GDM1 (cell line): ENCODE data around the gene DRC7.
"Not testable (repeated sequence)": the region's sequence is repeated elsewhere in the genome, so short reads cannot be mapped to it uniquely, and the experiment has no call there.

Experiments used
- DNase-seq: peaks from one replicate; lab custom pipeline; 2025; lab: John Stamatoyannopoulos, UW

Gene DRC7

DNA sequence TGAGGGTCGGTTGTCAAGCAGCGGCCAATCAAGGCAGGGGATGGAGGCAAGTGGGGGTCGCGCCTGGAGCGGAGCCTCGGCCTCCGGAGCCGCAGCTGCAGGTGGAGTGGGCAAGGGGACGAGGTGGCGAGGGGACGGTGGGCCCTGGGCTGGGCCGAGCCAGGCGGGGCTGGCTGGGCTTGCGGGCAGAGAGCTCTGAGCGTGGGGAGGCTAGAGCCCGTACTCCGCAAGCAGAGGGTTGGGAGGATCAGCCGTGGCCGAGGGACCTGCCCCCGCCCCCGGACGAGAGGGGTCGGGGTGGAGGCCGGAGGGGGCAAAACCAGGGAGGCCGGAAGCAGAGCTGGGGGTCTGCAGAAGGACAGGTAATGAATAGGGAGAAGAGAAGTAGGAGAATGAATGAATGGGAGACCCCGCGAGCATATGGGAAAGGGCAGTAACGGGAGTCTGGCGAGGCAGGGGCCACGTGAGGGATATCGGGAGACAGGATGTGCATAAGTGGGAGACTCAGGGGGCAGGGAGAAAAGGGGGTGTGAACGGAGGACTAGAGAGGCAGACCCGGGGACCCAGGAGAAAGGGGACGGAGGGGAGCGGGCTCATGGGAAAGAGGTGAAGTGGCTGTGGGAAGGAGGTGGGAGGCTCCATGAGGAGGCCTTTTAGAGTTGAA is 41.3 kb downstream of the DRC7 start, which contains the start of gene KATNB1:
KATNB1 (plus strand) TSS at position 16 of the 664 bp plus-strand sequence. CDS start 1,474 bp downstream, outside the sequence.
- DNase-seq, result no peak

- no peak for DNase-seq
These were observed 42.1 kb downstream of the DRC7 start for GRCh38 chr16:57736419-57737351.

DNA sequence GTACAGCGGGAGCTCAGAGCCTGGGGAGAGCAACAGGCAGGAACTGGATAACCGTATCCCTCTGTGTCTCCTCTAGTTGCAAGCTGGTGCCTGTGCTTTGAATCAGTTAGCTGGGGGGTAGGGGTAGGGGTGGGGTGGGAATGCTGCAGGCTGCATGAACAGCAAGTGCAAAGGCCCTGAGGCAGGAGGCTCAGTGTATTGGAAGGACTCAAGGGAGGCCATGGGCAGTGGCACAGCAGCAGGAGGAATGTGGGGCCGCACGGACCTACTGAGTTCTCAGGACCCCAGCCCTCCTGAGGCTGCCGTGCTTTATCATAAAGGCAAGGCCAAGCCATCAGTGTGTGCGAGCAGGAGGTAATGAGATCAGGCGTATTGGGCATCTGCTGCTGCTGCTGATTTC is 44.2 kb downstream of the DRC7 start:
- no peak for DNase-seq

GRCh38 chr16:57739756-57740422 is 45.3 kb downstream of the DRC7 start:
- DNase-seq, result no peak

GRCh38 chr16:57740423-57741071 is 45.9 kb downstream of the DRC7 start:
- no peak for DNase-seq

GRCh38 chr16:57741660-57742191 is 47.1 kb downstream of the DRC7 start:
- DNase-seq, result no peak

GRCh38 chr16:57742543-57742942 is 47.9 kb downstream of the DRC7 start:
- no peak for DNase-seq

- no peak for DNase-seq
These were observed 48.9 kb downstream of the DRC7 start for GRCh38 chr16:57743458-57743857.

GRCh38 chr16:57743886-57744641 is 49.5 kb downstream of the DRC7 start:
- DNase-seq, result no peak

- no peak for DNase-seq
These were observed 50.0 kb downstream of the DRC7 start for GRCh38 chr16:57744642-57744903.

DNA sequence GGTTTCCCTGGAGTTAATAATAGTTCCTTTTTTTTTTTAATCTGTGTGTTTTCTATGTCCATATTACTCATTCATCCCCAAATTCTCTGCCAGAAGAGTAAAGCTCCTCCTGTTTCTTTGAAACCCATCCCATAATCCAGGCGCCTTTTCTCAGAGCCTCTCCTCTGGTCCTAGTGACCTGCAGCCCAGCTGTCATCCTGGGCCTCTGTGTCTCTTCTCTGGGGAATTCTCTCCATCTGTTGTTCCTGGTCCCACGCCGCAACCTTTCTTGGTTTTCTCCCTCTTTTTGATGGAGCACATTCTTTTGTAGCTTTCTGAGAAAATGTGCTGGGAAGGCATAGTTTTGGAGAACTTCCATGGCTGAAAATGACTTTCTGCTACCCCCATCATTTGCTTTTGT is 51.2 kb downstream of the DRC7 start:
- DNase-seq, result no peak

GRCh38 chr16:57746316-57746715 is 51.7 kb downstream of the DRC7 start:
- not testable (repeated sequence) for DNase-seq

GRCh38 chr16:57747091-57747490 is 52.5 kb downstream of the DRC7 start:
- DNase-seq, result no peak

DNA sequence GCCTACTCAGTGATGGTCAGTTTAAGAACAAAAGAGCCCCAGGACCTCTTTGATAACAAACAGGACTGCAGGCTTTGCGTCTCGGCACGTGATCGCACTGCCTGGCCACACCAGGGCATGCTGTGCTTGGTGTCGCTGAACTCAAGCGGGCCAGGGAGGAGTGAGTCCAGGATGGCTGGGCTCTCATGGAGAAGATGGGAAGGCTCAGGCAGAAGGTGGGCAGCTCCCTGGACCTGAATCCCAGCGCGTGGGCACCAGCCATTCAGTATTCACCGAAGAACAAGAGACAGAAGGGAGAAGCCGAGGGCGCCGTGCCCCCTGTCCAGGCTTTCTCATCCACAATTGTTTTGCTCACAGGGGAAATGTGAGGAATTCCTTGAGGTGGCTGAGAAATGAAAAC is 52.9 kb downstream of the DRC7 start:
- no peak for DNase-seq

DNA sequence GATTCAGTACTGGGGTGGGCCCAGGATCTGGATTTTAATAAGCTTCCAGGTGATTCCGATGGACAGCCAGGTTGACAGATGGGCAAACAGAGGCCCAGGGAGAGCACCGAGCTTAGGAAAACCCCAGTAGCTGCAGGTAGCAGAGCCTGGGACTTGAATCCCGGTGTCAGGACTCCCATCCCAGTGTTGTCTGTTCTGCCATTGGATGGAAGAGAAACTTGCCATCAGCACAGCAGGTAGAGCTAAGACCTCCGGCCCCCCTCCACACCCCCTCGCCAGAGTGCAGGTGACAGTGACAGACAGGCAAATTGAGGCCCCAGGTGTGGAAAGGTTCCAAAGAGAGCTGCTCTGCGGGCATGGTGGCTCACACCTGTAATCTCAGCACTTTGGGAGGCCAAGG is 53.4 kb downstream of the DRC7 start:
- DNase-seq, result no peak

- DNase-seq, result no peak
These were observed 54.0 kb downstream of the DRC7 start for GRCh38 chr16:57748596-57748995.

DNA sequence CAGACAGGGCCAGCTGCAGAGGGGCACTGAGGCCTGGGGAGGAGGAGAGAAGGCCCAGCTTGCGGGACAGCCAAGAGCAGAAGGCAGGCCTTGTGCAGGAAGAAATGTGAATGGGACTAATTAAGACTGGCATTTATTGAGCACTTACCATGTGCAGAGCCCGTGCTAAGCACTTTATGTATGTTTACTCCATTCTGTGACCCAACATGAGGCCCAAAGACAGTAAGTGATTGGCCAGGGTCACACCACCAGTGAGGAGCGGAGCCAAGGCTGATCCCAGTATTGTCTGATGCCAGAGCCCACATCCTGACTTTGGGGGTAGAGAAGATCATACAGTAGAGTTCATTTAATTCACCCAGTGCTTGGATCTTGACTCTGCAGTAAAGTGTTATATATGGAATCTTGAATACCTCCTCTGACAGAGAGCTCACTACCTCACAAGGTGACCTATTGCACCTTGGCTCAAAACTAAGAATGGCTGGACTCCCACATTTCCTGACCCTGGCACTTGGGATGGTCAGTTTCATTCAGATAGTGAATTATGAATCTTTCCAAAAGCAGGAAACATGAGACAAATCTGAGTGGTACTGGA is 54.6 kb downstream of the DRC7 start:
- DNase-seq, result no peak

GRCh38 chr16:57749856-57750452 is 55.3 kb downstream of the DRC7 start:
- no peak for DNase-seq

DNA sequence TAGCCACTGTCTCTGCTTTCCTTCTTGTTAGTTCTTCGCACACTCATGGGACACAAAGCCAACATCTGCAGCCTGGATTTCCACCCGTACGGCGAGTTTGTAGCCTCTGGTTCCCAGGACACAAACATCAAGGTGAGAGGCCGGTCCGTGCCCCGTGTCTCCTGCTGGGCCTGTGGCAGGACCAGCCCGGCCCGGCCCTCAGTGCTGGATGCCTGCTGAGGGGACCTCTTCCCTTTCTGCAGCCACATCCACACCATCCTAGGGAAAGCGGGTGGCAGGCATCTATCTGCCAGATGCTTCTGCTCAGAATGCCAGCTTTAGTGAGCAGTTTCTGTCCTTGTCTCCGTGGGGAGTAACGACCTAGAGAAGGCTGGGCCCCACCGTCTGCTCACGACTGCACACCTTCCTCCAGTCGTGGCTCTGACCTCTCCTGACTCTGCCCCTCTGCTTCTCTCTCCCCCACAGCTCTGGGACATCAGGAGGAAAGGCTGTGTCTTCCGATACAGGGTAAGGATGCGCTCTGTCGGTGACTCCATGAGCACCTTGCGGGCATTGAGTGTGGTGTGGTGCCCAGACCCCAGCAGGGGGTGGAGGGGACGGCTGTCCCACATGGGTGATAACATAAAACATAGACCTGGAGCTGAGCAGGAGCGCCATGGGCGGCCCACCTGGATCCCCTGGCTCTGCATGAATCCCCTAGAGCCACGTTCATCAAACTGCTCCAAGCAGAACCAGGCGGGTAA is 56.4 kb downstream of the DRC7 start:
- DNase-seq, result no peak
